Activated CD4-positive, alpha-beta T cell treated with anti-CD3 and anti-CD28 coated beads, Interleukin-10, Interleukin-2, amounts not matched to agents 100 ng/mL and 50 ng/mL, durations not matched to agents 16 hours and 8 hours (primary cell): Measurements from ENCODE around the gene FOXD1.

Experiments used
- DNase-seq: peaks from one replicate; pipeline ENCODE4 v3.0.0-alpha.2; 2020

Gene FOXD1

DNA sequence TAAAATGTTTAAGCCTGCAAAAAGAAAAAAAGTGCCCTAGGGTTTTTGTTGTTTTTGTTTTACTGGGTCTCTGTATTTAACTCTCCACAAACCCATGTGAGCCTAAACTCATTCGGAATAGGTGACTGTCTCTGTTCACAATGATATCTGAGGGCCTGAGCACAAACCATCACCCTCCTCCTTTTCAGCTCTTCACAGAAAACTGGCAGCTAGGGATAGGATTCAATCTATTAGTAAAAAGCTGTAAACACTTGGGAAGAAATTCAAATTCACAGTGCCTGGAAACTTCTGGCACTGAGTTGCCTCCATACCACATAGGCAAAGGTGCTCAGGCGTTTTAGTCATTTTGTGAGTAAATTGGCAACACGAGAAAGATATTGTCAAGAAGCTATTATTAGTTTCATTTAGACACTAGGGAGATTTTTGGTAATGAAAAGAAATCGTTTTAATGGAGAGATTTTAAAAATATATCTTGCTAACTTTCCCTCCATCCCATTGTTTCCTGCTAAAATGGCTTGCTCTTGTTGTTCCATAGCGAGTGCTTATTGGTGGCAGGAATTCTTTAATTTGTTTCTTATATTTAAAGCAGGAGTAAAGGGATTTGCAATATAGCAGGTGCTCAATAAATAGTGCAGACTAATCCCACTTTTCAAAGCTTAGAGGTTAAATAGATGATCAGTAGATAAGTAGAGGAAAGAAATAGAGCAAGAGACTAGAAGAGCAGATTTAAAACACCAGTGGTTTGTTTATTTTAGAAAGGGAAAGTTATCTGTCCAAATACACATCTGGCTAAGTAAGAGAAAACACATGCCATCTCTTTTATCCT is 9.7 kb downstream of the FOXD1 start:
- DNase-seq, result no peak

DNA sequence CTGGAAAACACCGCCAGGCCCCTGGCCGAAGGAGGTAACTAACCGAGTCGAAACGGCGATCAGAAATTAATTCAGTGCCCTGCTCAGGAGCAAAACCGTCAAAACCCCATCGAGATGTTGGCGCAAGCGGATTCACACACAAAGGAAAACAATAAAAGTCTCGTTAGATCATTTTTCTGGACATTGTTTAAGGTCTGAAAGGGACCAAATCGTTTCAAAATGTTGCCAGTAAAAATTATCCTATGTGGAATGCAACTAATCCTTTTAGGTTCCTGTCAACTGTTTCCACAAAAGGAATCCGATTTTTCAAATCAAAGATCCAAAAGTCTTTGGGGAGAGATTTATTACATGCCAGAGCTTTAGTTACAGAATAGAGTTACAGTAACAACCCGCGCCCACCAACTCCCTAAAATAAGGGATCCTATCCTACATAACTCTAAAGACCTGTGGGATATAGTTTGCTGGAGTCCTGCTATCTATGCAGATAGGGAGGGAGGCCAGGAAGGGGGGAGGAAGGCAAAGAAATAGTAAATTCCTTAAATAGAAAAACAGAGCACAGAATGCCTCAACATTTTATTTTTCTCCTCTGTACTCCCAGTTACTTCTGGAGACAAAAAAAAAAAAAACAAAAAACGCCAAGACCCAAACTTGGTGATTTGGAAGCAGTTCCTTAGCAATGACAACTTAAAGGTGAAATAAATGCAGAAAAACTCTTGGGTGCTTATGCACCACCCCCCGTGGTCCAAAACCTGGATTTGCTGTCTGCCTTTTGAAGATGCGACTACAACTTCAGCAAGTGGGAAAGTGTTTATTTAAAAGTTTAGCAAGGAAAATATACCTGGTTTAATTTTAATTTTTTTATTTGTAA is 10.6 kb downstream of the FOXD1 start:
- DNase-seq, result no peak

DNA sequence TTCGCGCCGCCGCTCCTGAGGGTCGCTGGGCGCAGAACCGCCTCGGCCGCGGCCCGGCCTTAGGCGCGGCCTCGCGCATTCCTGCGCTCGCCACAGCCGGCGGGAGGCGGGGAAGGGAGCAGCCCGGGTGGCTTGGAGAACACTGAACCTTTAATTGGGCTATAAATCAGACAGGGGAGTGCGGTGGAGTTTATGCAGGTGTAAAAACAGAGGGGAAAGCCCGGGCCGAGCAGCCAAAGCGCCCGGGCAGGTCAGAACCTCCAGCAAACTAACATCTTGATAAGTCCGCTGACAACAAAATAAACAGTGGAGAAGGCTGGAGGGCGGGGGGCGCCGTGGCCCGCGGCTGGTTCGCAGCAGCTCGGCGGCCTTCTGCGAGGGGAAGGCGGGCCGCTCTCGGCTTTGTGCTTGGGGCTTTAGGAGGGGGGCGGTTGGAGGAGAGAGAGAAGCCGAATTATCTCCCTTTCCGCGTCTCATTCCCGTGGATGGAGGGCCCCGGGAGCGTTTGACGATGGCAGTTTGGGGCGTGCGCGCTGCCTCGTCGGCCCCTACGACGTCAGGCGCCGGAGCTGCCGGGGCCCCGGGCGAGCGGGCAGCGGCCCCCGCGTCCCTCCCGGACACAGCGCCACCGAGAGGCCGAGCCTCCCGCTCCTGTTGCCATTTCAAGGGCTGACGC is 11.3 kb downstream of the FOXD1 start:
- DNase-seq, result peak; percentile 3

DNA sequence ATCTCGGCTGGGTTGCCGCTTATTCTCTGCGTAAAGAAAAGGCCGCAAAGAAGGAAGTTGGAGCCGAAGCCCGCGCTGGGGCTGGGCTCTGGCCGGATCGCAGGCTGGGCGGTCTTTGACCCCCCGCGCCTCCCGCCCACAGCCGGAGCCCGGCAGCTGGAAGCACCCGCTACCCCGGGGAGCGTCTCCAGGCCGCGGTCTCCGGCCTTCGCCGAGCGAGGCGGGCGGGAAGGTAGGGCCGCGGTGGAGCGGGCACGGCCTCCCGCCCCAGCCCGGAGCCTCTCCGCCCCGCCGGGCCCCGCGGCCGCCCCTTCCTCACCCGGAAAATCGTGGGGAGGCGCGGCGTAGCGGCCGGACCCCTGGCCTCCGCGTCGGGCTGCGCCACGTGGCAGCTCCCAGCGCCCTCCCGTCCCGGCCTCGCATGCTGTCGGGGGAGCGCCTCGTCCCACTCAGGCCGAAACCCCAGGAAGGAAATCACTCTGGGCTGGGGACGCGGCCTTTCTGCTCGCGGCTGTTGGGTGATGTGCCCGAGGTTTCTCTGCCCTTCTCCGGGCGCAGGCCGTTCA is 12.0 kb downstream of the FOXD1 start:
- DNase-seq, result no peak

DNA sequence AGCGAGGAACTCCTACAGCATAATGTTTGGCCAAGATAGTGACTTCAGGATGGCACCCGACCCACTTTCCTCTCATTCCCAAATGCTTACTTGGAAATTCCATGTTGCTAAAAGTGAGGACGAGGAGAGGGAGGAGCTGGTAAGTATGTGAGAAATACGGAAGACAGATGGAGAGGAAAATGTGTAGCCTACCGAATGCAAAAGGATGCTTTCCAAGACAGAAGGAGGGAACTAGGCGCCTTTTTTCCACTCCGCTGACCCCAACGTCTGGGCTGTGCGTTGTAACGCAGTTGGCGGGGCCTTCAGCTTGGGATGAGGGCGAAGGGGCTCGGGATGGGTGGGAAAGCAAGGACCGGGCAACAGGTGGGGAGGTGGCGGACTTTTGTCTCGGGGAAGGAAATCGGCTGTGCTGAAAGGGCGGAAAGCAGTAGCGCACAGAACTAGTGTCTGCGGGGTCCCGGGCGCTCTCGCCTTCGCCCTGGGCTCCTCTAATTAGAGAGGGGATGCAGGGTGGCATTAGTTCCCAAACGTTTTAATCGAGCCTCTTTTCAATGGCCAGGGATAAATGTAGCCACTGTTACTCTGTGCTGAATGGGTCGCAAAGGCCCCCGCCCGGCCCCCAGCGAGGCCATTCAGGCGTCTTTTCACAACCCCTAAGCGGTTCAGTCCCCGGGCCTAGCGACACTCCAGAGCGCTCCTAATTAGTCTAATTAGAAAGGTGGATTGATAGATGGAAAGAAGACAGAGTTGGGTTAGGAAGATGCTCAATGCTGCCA is 12.6 kb downstream of the FOXD1 start:
- DNase-seq, result no peak

DNA sequence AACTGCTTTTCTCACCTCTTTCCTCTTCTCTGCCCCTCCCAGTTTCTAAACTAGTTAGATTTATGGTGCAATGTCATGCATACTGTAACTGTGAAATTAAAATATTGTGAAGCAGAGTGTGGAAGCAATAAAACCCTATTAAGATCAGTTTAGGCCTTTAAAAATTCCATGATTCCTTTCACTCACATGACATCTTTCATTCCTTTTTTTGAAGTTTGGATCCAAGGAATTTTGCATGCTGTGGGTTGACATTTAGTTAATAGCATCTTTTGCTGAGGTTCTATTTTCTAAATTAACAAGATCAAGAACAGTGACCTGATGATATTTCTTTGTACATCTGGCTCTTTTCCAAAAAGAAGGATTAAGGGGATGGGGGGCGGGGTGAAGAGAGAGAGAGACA is 13.7 kb downstream of the FOXD1 start:
- no peak for DNase-seq

DNA sequence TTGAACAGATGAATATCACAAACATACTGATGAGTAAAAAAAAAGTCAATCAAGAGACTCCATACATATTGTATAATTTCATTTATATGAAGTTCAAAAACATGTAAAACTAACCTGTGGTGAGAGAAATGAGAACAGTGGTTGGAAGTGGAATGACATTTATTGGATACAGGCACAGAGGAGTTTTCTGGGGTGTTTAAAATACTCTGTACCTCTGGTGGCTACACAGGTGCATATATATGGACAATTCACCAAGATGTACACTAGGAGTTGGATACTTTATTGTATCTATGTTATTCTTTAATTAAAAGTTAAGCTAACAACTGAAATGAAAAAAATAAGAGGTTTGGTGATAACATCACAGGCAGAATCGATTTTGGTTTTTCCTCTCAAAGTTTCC is 14.1 kb downstream of the FOXD1 start:
- no peak for DNase-seq

DNA sequence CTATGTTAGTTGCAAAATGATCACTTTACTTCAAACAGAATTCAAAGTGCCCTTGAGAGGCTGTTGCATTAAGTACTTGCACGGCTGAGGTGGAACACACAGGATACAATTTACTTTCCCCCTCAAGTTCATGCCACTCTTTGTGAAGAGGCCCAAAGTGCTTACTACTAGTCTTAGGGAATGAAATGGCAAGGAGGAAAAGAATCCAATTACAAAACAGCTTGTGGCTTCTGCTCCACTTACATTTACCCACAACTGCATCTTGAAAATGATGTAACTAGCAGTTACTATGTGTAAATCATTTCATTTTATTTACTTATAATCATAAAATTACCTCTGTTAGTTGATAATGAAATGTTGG is 14.6 kb downstream of the FOXD1 start:
- no peak for DNase-seq

DNA sequence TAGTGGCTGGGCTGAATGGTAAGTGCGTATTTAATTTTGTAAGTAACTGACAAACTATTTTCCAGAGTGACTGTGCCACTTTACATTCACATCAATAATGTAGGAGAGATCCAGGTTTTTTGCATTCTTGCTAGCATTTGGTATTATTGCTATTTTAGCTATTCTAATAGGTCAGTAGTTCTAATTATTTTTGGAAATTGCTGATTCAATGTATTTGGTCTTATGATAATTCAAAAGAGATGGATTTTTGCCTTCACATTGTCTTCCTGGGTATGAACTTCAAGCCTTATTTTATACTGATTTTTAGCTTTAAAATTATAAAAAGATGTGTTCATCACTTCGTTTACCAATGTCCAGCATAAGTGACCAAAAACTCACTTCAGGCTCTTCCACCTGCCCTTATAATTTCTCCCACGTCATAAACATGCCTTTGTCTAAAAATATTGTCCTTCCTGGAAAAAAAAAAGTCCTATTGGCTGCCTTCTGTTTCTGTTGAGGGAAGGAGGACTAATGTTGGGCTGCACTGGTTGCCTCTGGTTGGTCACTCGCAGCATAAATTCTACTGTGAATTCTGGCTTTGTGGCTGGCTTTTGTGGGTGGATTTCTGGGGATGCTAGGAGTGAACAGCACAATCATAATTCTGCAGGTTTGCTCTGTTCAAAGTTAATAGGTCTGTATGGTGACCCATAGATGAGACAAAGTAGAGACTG is 15.2 kb downstream of the FOXD1 start:
- no peak for DNase-seq

DNA sequence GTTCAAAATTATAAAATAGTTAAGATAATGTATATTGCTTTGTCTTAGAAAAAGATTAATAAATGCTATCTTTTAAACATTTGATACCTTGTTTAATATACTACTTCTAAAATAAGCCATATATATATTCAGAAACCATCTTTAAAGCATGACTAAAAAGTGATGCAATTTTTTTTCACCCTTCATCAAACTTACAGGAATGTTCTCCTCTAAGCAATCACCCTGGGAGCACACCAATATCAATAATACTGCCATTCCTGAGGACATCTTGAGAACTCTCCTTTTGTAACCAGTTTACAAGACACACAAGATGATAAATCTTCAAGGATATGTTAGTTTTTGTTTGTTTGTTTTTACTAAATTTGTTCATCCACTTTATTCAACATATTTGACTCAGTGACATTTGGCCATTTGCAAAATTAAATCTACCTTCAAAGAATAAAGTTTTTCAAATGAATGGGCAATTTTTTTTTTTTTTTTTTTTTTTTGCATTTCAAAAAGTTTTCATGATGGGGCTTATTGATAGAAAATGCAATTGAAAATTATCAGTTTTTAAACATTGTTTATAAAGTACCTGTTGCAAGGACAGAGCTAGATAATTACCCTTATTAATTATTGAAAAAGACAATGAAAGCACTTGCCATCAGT is 17.2 kb downstream of the FOXD1 start:
- DNase-seq, result no peak

DNA sequence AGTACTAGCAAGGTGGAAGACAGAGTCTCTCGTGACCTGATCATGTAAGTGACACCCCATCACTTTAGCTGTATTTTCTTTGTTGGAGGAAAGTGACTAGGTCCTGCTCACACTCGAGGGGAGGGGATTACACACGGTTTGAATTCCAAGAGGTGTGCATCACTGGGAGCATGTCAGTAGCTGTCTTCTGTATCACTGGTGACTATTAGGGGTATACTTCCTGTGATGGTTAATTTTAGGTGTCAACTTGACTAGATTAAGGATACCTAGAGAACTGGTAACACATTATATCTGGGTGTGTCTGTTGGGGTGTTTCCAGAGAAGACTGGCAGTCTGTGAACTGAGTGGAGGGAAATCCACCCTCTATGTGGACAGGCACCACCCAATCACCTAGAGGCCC is 22.5 kb downstream of the FOXD1 start:
- DNase-seq, result no peak

DNA sequence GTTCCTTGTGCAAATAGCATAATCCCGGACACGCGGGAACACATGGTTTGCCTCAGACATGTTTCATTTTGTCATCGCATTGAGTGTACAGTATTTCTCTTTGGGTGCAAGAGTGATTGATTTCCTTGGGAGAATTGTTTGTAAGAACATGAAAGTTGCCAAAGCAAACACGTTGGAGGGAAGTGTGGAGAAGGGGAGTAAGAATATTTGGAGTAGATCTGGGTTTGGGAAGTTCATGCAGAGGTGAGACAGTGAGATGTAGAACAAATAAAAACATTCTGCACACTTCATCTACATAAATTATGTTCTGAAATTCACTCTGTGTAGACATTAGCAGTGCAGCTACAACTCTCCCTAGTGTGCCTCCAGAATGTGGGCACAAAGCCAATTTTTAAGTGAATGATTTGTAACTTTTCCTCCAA is 24.0 kb downstream of the FOXD1 start:
- DNase-seq, result no peak

DNA sequence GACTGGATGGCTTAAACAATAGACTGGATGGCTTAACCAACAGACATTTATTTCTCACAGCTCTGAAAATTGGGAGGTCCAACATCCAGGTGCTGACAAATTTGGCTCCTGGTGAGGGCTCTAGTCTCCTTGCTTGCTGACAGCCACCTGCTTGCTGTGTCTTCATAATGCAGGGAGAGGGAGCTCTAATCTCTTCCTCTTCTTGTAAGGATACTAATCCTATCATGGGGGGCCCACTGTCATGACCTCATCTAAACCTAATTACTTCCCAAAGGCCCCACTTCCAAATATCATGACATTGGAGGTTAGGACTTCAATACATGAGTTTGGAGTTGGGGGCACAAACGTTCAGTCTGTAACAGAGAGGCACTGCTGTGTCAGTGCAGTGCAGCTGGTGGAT is 26.4 kb downstream of the FOXD1 start:
- no peak for DNase-seq

DNA sequence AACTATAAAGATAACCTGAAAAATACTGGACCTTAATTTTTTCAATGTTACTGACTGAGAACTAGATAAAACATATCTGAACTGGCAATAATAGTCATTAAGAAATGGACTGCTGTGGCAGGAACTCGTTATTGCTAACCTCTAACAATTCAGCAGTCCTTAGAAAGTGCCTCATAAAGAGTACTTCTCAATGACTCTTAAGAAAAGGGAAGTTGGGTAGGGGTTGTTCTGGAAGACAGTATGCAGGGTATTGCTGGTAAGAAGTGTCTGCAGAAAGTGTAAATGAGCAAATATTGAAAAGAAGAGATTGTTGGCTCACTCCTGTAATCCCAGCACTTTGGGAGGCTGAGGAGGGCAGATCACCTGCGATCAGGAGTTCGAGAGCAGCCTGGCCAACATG is 27.9 kb downstream of the FOXD1 start:
- DNase-seq, result no peak

DNA sequence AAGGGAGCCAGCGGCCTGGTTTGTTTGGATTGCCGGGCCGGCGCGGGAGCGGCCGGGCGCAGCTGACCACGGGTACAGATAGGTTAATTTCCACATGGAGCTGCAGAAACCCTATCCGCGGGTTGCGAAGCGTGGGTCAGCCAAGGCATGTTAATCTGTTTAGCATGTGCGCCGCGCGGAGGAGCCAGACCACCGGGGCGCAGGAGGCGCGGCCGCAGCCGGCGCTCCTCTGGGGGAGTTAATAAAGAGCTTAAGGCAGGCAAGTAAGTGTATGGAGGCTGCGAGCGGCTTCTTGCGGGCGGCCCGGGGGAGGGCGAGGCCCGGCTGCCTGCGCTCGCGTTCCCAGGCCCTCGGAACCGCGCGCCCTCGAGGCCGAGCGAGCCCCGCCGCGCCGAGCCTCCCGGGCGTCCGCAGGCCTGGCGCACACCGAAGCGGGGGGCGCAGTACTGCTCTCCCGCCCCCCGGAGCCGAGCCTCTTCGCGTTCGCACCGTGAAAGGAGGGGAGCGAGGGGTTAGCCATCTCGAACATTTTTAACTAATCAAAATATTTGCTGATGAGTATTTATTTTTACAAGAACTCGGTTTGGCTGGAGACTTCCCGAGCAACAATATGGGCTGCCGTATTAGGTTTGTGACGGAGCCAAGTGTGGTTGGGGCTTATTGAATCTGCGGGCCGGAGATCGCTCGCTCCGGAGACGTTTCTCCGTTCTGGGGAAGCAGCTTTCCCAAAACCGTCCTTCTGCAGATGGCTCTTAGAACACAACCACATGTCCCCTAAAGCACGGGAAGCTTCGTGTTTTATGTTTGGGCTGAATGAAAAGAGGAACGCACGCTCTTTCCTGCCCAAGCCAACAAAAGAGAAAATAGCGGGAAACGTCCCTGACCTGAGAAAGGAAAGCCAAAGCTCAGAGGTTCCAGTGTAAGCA is 28.8 kb downstream of the FOXD1 start:
- no peak for DNase-seq

DNA sequence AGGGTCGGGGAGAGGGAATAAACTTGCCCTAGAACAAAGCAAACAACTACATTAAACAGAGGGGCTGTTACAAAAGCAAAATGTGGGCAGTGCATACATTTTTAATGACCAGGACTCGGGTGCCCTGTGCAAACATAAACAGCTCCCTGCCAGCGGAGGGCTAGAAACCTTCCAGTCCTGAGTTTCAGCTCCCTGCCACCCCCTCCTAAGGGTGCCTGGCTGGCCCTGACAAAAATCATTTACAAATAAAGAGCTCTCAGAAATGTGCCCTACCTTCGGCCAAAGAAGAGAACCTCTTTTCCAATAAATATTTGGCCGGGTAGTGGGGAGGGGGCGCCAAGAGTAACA is 29.5 kb downstream of the FOXD1 start:
- no peak for DNase-seq

DNA sequence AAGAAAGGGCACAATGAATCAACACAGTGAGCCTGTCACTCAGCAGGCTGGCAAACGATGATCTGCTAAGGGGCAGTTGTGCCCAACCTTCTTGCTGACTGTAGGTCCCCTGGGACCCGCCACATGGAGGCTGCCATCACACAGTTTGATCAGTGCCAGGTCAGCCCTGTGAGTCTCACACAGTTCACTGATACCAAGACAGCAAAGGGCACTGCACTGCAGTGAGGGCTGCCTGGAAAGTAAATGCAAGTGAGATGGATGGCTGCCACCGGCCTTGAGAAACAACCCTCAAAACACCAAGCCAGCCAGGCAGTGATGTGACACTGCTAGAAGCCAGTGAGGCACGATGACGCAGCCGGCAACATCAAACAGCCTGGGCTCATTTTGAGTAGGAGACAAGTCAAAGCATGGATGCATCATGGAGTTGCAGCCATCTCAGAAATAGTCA is 30.3 kb downstream of the FOXD1 start:
- DNase-seq, result no peak

DNA sequence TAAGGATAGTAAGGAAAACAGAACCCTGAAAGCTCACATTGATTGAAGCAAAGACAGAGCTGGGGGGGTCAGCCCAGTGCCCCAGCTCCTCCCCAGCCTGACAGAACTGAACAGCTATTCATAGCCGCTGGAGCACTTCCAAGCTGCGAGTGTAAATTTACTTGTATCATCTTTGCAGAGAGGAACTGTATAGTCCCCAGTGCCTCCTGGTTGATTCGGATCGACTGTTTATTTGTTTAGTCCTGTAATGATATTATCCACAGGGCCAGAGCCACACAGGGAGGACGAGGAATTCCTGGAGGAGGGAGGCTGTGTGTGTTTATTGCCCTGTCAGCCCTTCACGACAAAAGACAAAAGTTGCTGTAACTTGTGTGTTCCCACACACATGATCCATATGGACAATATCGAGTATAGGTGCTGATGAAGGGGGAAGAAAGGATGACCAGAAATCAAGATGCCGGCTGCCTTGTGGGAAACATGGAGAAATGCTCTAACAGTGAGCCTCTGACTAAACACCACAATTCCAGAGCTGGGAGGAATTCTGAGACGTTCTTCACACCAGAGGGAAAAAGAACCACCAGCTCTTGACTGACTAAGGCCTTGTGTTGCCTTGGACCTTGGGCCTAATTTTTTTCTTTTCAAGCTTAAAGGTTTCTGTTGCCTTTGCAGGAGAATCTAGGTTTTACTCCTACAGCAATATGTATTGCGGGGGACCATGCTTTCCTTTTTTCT is 31.1 kb downstream of the FOXD1 start:
- no peak for DNase-seq

DNA sequence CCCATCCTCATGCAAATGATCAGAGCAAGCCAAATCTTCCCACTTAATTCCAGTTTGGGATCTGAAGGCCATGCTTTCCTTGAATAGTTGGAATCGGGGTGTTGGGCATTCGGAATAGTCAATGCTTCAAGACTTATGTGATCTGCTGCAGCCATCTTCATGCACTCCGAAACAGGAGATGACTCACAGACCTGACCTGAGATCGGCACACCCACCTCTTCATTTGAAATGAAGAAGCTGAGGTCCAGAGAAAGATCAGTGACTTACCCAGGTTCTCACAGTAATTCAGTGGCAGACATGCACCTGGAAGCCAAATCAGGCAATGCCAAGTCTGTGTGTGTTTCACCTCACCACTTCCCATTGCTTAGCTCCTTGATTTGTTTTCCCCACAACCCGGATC is 33.0 kb downstream of the FOXD1 start:
- DNase-seq, result no peak

DNA sequence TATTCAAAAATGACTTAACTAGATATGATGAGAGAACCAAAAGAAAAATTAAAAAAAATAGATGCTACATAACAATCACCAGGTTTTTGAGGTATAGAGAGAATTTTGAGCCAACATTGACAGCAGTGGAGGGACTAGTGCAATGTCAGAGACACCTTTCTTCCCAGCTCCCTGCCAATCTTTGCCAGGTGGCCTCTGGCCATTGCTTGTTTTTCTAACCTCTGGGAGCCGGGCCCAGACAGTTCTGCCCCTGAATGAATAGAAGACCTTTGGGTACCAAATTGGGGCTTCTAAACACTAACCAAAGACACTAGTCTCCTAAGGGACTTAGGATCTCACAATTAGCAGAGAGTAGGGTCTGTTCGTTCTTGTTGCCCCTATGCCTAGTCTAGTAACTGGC is 33.4 kb downstream of the FOXD1 start:
- DNase-seq, result no peak
